ENCODE data around the gene ZACN. TPM values are rescaled to one million over a fixed set of nuclear protein-coding genes. Genes with fewer than 3 reads are reported as not detected.

ZACN gene
- 0.10 to 0.36 TPM (median 0.22 TPM) in 5 replicates for total RNA-seq (2022; extraction: Qiagen RNA extraction)

GRCh38 chr17:76078860-76079534 lies at the start of gene ZACN:
TSS of gene ZACN (plus strand) at chr17:76079182. CDS start at chr17:76079265, 83 bp downstream.

GRCh38 chr17:76072148-76072858 lies 6.7 kb upstream of the ZACN start, which contains the start of gene SRP68:
TSS of gene SRP68 (minus strand) at chr17:76072517. CDS start at chr17:76072491, 26 bp downstream.

GRCh38 chr17:76074390-76075363 lies 4.3 kb upstream of the ZACN start, which contains the start of gene GALR2:
TSS of gene GALR2 (plus strand) at chr17:76074781. CDS start at chr17:76074884, 103 bp downstream.

GRCh38 chr17:76103274-76104139 lies 24.5 kb downstream of the ZACN start, which contains the start of gene EXOC7:
TSS of gene EXOC7 (minus strand) at chr17:76103787. CDS start at chr17:76103692, 95 bp downstream.

Other genes starting within 250 kb of the ZACN start
- gene UNC13D, start 234.8 kb upstream of the ZACN start, total RNA-seq (2022; extraction: Qiagen RNA extraction): 2.8 to 6.6 TPM (median 6.2 TPM) in 5 replicates
- gene WBP2, start 223.8 kb upstream of the ZACN start, total RNA-seq (2022; extraction: Qiagen RNA extraction): 79.2 to 91.0 TPM (median 85.9 TPM) in 5 replicates
- 137 to 190 TPM (median 173 TPM) in 5 replicates for gene TRIM47, start 200.6 kb upstream of the ZACN start, total RNA-seq (2022; extraction: Qiagen RNA extraction)
- 27.9 to 41.7 TPM (median 38.6 TPM) in 5 replicates for gene TRIM65, start 182.2 kb upstream of the ZACN start, total RNA-seq (2022; extraction: Qiagen RNA extraction)
- 82.5 to 130 TPM (median 123 TPM) in 5 replicates for gene MRPL38, start 174.3 kb upstream of the ZACN start, total RNA-seq (2022; extraction: Qiagen RNA extraction)
- gene FBF1, start 138.1 kb upstream of the ZACN start, total RNA-seq (2022; extraction: Qiagen RNA extraction): 5.1 to 9.4 TPM (median 8.9 TPM) in 5 replicates
- gene ACOX1, start 100.0 kb upstream of the ZACN start, total RNA-seq (2022; extraction: Qiagen RNA extraction): 13.5 to 18.4 TPM (median 16.6 TPM) in 5 replicates
- 20.6 to 26.5 TPM (median 25.5 TPM) in 5 replicates for gene TEN1, start 99.9 kb upstream of the ZACN start, total RNA-seq (2022; extraction: Qiagen RNA extraction)
- gene CDK3, start 78.3 kb upstream of the ZACN start, total RNA-seq (2022; extraction: Qiagen RNA extraction): 4.2 to 6.2 TPM (median 4.7 TPM) in 5 replicates
- 15.7 to 21.0 TPM (median 16.7 TPM) in 5 replicates for gene EVPL, start 51.9 kb upstream of the ZACN start, total RNA-seq (2022; extraction: Qiagen RNA extraction)
- gene SRP68, start 6.7 kb upstream of the ZACN start, total RNA-seq (2022; extraction: Qiagen RNA extraction): 76.1 to 80.1 TPM (median 78.6 TPM) in 5 replicates
- 0.54 to 2.1 TPM (median 1.8 TPM) in 5 replicates for gene GALR2, start 4.4 kb upstream of the ZACN start, total RNA-seq (2022; extraction: Qiagen RNA extraction)
- gene EXOC7, start 24.6 kb downstream of the ZACN start, total RNA-seq (2022; extraction: Qiagen RNA extraction): 53.7 to 67.5 TPM (median 64.7 TPM) in 5 replicates
- 0.41 to 0.80 TPM (median 0.70 TPM) in 5 replicates for gene FOXJ1, start 62.1 kb downstream of the ZACN start, total RNA-seq (2022; extraction: Qiagen RNA extraction)
- 6.4 to 9.5 TPM (median 7.3 TPM) in 5 replicates for gene RNF157, start 161.3 kb downstream of the ZACN start, total RNA-seq (2022; extraction: Qiagen RNA extraction)
- 76.2 to 129 TPM (median 117 TPM) in 5 replicates for gene UBALD2, start 186.2 kb downstream of the ZACN start, total RNA-seq (2022; extraction: Qiagen RNA extraction)
- 0.45 to 1.5 TPM (median 1.2 TPM) in 5 replicates for gene QRICH2, start 229.1 kb downstream of the ZACN start, total RNA-seq (2022; extraction: Qiagen RNA extraction)